ENCODE data around the gene ZNF608. TPM values are rescaled to one million over a fixed set of nuclear protein-coding genes. Genes with fewer than 3 reads are reported as not detected.

Gene ZNF608
- total RNA-seq, 1 experiment from 2014 or later: 5.6 TPM

- peaks cover 0 to 7% of the 10 kb centered on the region in 2 experiments; a peak in 2 of 4 replicates for H3K4me1 ChIP-seq (ENCODE audit: control insufficient read depth in 1 of 2, insufficient read depth in 2 of 2, low read length in 2 of 2)
- DNase-seq (ENCODE audit: low read depth, low spot score): no peak
- ChIA-PET RAD21 (ENCODE audit: low non-redundant PET in 1 of 2, low total read pairs in 2 of 2, uncharacterized antibody in 2 of 2, unreplicated experiment in 2 of 2) (no interaction called here), CTCF (no interaction called here), POLR2A (interaction anchor here (0.6 to 1.9 kb wide), 2 partner anchors 27 to 645 kb away, joined by 5 to 8 read pairs; no protein-coding TSS in a partner anchor)
- no peaks in the 10 kb centered on the region for H3K36me3 ChIP-seq (ENCODE audit: control insufficient read depth in 1 of 2, insufficient read depth in 2 of 2, low read length in 2 of 2)
- ATAC-seq: no peak
- BruUV-seq (replicated peaks): no TSS peak
- H3K79me2 ChIP-seq (ENCODE audit: insufficient read depth, low read length): no peaks in the 10 kb centered on the region
- H4K20me1 ChIP-seq (ENCODE audit: insufficient read depth): no peaks in the 10 kb centered on the region
- TF ChIP-seq POLR2A (IDR thresholded peaks at IDR 0.05; ENCODE audit: borderline replicate concordance, extremely low read depth, insufficient read depth, insufficient read length): no peak
- TF ChIP-seq CEBPB (IDR thresholded peaks at IDR 0.05; ENCODE audit: low read depth): no peak
- no peak for TF ChIP-seq CTCF (IDR thresholded peaks at IDR 0.05 in 2 of 3, conservative IDR thresholded peaks at IDR 0.05 in 1 of 3; ENCODE audit: borderline replicate concordance in 1 of 3, insufficient read depth in 1 of 3, low read depth in 2 of 3, low read length in 2 of 3)
- no peak for TF ChIP-seq FOSL1 (IDR thresholded peaks at IDR 0.05; ENCODE audit: low read depth)
- TF ChIP-seq ELF1 (IDR thresholded peaks at IDR 0.05; ENCODE audit: borderline replicate concordance, low read depth): no peak
- TF ChIP-seq EGR1 (IDR thresholded peaks at IDR 0.05; ENCODE audit: low read depth): no peak
- TF ChIP-seq YY1 (IDR thresholded peaks at IDR 0.05; ENCODE audit: extremely low read depth, insufficient replicate concordance, low read depth, low read length): no peak
- no peak for TF ChIP-seq ATF3 (IDR thresholded peaks at IDR 0.05)
- TF ChIP-seq SRF (IDR thresholded peaks at IDR 0.05; ENCODE audit: low read depth): no peak
- TF ChIP-seq POLR2AphosphoS5 (IDR thresholded peaks at IDR 0.05; ENCODE audit: low read depth, low read length): no peak
- TF ChIP-seq ZNF274 (IDR thresholded peaks at IDR 0.05; ENCODE audit: low read depth, low read length): no peak
- no peak for TF ChIP-seq MAX (IDR thresholded peaks at IDR 0.05)
- H3K9ac ChIP-seq (ENCODE audit: low read length): no peak overlapping the region
- H3K4me2 ChIP-seq (ENCODE audit: low read length): no peak overlapping the region
- H3K27me3 ChIP-seq (ENCODE audit: insufficient read depth, low read length): no peaks in the 10 kb centered on the region
- no peak overlapping the region for H3K4me3 ChIP-seq (replicated peaks in 1 of 2; ENCODE audit: low read depth in 1 of 2, low read length in 2 of 2)
- H3K9me3 ChIP-seq (ENCODE audit: control insufficient read depth in 1 of 2, insufficient read depth in 1 of 2, low read depth in 1 of 2, low read length in 2 of 2): no peaks in the 10 kb centered on the region
- no peak overlapping the region for H2AFZ ChIP-seq (ENCODE audit: low read depth, low read length, poor library complexity, severe bottlenecking)
- H3K27ac ChIP-seq (ENCODE audit: low read depth, low read length): no peak overlapping the region
- no peaks in the 10 kb centered on the region for H3K9me2 ChIP-seq (ENCODE audit: insufficient read depth)
- intact Hi-C loops (cut with micrococcal nuclease): no loop called here
These were observed 25.8 kb downstream of the ZNF608 start for GRCh38 chr5:124720593-124720992.

Data from HCT116 (cell line).